Embryonic facial prominence (tissue), 1 donor: ENCODE measurements around the gene FRMD3.

ENCODE experiments used
- DNase-seq: peaks from one replicate; pipeline ENCODE4 v3.0.0-alpha.2; 2016; ENCODE audit errors: extremely low spot score

Gene FRMD3

GRCh38 chr9:83336706-83337105 is 201.5 kb downstream of the FRMD3 start:
- no peak for DNase-seq

GRCh38 chr9:83334320-83334719 is 203.9 kb downstream of the FRMD3 start:
- DNase-seq, result peak; percentile 46

- DNase-seq, result no peak
These were observed 207.7 kb downstream of the FRMD3 start for GRCh38 chr9:83330207-83331196.

GRCh38 chr9:83327750-83328622 is 210.2 kb downstream of the FRMD3 start:
- no peak for DNase-seq

GRCh38 chr9:83327323-83327722 is 210.9 kb downstream of the FRMD3 start:
- no peak for DNase-seq

- no peak for DNase-seq
These were observed 215.1 kb downstream of the FRMD3 start for GRCh38 chr9:83323148-83323547.

- DNase-seq, result no peak
These were observed 215.8 kb downstream of the FRMD3 start for GRCh38 chr9:83322438-83322837.

GRCh38 chr9:83317244-83317643 is 221.0 kb downstream of the FRMD3 start:
- DNase-seq, result no peak

GRCh38 chr9:83315649-83316048 is 222.6 kb downstream of the FRMD3 start:
- DNase-seq, result no peak

GRCh38 chr9:83313781-83314180 is 224.4 kb downstream of the FRMD3 start:
- no peak for DNase-seq

GRCh38 chr9:83312537-83312936 is 225.7 kb downstream of the FRMD3 start:
- no peak for DNase-seq

- no peak for DNase-seq
These were observed 231.0 kb downstream of the FRMD3 start for GRCh38 chr9:83307066-83307724.

- DNase-seq, result peak; percentile 16
These were observed 233.5 kb downstream of the FRMD3 start for GRCh38 chr9:83304686-83305085.

- DNase-seq, result no peak
These were observed 238.6 kb downstream of the FRMD3 start for GRCh38 chr9:83299571-83299970.

GRCh38 chr9:83299094-83299493 is 239.1 kb downstream of the FRMD3 start:
- DNase-seq, result no peak

GRCh38 chr9:83296123-83296522 is 242.1 kb downstream of the FRMD3 start:
- no peak for DNase-seq

- no peak for DNase-seq
These were observed 243.4 kb downstream of the FRMD3 start for GRCh38 chr9:83294816-83295215.

- no peak for DNase-seq
These were observed 247.0 kb downstream of the FRMD3 start for GRCh38 chr9:83291196-83291595.

- DNase-seq, result no peak
These were observed 247.5 kb downstream of the FRMD3 start for GRCh38 chr9:83290692-83291091.

GRCh38 chr9:83287021-83287420 is 251.2 kb downstream of the FRMD3 start:
- no peak for DNase-seq

GRCh38 chr9:83285445-83286225 is 252.6 kb downstream of the FRMD3 start:
- no peak for DNase-seq
